Right lobe of liver (tissue), 4 donors: ENCODE measurements around the gene NOC2L.

Source experiments
- CTCF ChIP-seq, 4 donors: fragments of 200-600 bp in 3 of 4; fragments of 450-650 bp in 1 of 4; IDR thresholded peaks; one replicate each; pipeline versions ENCODE4 v1.5.1 to v1.8.0; 2016 to 2022; ENCODE audit warnings: antibody characterized with exemption in 4 of 4, mild to moderate bottlenecking in 2 of 4
- POLR2A ChIP-seq: fragments of 450-650 bp; IDR thresholded peaks from one replicate; pipeline ENCODE4 v1.6.1; 2017; ENCODE audit warnings: antibody characterized with exemption, mild to moderate bottlenecking
- donor health status: DM: no; HTN: no; CAD: no.
- donor health status: DM: no; HTN: no; CAD: no.
- donor health status: DM: no; HTN: yes; CAD: no.

- TF ChIP-seq CTCF (IDR thresholded peaks at IDR 0.05) (no peak), POLR2A (no peak)
Observed at GRCh38 chr1:907611-908451, 51.2 kb downstream of the NOC2L start.
